Measurements from ENCODE around the gene ADAMTS2. TPM values are rescaled to one million over a fixed set of nuclear protein-coding genes. Genes with fewer than 3 reads are reported as not detected.

Gene ADAMTS2
- total RNA-seq, 1 experiment from 2014 or later: 1.7 TPM

- Histone ChIP-seq H3K36me3 (replicated peaks; ENCODE audit: control insufficient read depth, insufficient read depth, low read length) (no peaks in the 10 kb centered on the region), H3K27me3 (ENCODE audit: control insufficient read depth, insufficient read depth, low read length) (no peaks in the 10 kb centered on the region), H3K4me3 (ENCODE audit: insufficient read depth, low read depth, low read length) (no peak overlapping the region)
- peak; percentile 53 for DNase-seq
These were observed 87.0 kb downstream of the ADAMTS2 start for GRCh38 chr5:179258001-179258921.

- Histone ChIP-seq H3K36me3 (replicated peaks; ENCODE audit: control insufficient read depth, insufficient read depth, low read length) (no peaks in the 10 kb centered on the region), H3K27me3 (ENCODE audit: control insufficient read depth, insufficient read depth, low read length) (no peaks in the 10 kb centered on the region), H3K4me3 (ENCODE audit: insufficient read depth, low read depth, low read length) (no peak overlapping the region)
- peak; percentile 51 for DNase-seq
These were observed 88.0 kb downstream of the ADAMTS2 start for GRCh38 chr5:179257176-179257682.

DNA sequence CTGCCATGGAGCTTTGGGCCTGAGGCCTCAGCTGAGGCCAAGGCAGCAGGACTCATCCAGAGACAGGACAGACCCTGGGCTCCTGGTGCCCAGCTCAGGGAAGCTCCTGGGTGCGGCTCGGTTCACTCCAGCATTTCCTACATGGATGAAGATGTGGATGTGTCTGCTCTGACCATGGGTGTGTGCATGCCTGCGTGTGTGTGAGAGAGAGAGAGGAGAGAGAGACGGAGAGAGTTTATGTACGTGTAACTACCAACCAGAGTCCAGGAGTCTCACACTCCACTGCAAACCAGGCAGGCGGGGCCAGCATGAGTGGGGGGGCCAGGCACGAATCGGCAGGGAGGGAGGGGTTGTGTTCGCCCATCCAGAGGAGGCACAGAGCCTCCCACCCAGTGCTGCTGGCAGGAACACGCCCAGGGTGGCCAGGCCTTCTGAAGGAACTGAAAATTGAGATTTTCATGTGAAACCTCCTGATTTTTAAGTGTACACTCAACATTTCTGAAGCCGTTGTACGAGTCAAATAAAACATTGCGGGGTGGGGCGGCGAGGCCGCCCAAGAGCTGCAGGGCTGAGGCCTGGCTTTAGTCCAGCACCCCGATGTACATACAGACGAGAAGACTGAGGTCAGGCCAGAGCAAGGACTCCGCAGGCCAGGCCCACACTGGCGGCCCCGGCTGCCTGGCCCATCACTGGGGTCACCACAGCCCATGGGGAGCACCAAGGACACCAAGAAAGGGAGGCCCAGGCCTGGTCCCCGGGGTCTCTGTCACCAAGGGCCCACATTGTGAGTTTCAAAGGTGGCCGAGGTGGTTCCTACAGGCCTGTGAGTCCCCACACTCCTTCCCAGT, 88.7 kb downstream of the ADAMTS2 start:
- H3K4me3 ChIP-seq (ENCODE audit: insufficient read depth, low read depth, low read length): no peak overlapping the region
- no peaks in the 10 kb centered on the region for H3K27me3 ChIP-seq (ENCODE audit: control insufficient read depth, insufficient read depth, low read length)
- DNase-seq: peak; percentile 48
- no peaks in the 10 kb centered on the region for H3K36me3 ChIP-seq (replicated peaks; ENCODE audit: control insufficient read depth, insufficient read depth, low read length)

DNA sequence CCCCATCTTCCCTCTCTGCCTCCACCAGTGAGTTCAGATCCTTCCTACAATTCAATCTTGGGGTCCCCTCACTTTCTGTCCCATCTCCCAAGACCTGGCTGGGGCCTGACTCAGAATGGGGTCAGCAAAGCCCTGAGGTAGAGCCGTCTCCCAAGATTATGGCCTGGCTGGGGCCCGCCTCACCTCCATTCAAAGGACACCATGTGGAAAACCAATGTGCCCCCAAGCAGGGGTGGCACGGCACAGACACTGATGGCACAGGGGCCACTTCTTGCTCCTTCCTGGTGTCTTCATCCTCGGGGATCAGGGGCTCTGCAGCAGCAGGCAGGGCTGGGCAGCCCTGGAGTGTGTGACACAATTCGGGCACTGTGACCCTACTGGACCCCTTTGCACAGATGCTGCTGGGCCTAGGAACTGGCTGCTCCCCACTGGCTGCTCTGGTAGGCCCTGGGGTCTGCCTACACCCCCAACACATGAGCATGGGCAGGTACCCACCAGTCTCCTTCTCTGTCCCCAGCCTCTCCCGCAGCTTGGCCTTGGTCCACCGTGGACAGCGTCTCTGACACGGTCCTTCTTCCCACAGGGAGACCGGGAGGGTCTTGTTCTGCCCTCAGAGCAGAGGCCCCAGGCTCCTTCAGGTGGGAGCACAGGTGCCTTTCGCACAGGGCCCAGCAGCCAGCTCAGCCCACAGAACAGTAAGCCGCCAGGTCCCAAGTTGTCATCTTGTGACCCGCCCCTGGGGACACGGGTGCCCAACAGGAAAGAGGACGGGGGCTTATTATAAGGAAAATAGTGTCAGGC, 89.5 kb downstream of the ADAMTS2 start:
- Histone ChIP-seq H3K27me3 (ENCODE audit: control insufficient read depth, insufficient read depth, low read length) (no peaks in the 10 kb centered on the region), H3K36me3 (replicated peaks; ENCODE audit: control insufficient read depth, insufficient read depth, low read length) (no peaks in the 10 kb centered on the region), H3K4me3 (ENCODE audit: insufficient read depth, low read depth, low read length) (no peak overlapping the region)
- no peak for DNase-seq

- Histone ChIP-seq H3K27me3 (ENCODE audit: control insufficient read depth, insufficient read depth, low read length) (no peaks in the 10 kb centered on the region), H3K4me3 (ENCODE audit: insufficient read depth, low read depth, low read length) (no peak overlapping the region), H3K36me3 (replicated peaks; ENCODE audit: control insufficient read depth, insufficient read depth, low read length) (no peaks in the 10 kb centered on the region)
- DNase-seq: no peak
These were observed 90.5 kb downstream of the ADAMTS2 start for GRCh38 chr5:179254638-179255271.

DNA sequence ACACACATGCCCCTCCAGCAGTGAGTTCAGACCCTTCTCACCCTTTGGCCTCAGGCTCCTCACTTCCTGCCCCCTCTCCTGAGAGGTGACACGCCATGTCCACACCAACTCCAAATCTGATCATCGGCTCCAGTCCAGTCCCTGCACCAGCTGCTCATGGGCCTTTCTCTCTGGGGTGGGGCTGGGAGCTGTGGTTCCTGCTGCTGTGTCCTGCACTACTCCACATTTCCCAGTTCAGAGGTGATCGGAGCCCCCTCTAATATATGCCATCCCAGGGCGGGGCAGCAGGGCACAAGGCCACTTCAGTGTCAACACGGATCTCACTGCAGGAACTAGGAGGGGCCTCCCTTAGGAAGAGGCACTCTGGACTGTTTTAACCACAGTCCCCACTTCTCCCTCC, 91.5 kb downstream of the ADAMTS2 start:
- Histone ChIP-seq H3K4me3 (ENCODE audit: insufficient read depth, low read depth, low read length) (no peak overlapping the region), H3K36me3 (replicated peaks; ENCODE audit: control insufficient read depth, insufficient read depth, low read length) (no peaks in the 10 kb centered on the region), H3K27me3 (ENCODE audit: control insufficient read depth, insufficient read depth, low read length) (no peaks in the 10 kb centered on the region)
- no peak for DNase-seq

- H3K4me3 ChIP-seq (ENCODE audit: insufficient read depth, low read depth, low read length): no peak overlapping the region
- DNase-seq: no peak
- no peaks in the 10 kb centered on the region for H3K36me3 ChIP-seq (replicated peaks; ENCODE audit: control insufficient read depth, insufficient read depth, low read length)
- no peaks in the 10 kb centered on the region for H3K27me3 ChIP-seq (ENCODE audit: control insufficient read depth, insufficient read depth, low read length)
These were observed 93.8 kb downstream of the ADAMTS2 start for GRCh38 chr5:179251276-179251969.

DNA sequence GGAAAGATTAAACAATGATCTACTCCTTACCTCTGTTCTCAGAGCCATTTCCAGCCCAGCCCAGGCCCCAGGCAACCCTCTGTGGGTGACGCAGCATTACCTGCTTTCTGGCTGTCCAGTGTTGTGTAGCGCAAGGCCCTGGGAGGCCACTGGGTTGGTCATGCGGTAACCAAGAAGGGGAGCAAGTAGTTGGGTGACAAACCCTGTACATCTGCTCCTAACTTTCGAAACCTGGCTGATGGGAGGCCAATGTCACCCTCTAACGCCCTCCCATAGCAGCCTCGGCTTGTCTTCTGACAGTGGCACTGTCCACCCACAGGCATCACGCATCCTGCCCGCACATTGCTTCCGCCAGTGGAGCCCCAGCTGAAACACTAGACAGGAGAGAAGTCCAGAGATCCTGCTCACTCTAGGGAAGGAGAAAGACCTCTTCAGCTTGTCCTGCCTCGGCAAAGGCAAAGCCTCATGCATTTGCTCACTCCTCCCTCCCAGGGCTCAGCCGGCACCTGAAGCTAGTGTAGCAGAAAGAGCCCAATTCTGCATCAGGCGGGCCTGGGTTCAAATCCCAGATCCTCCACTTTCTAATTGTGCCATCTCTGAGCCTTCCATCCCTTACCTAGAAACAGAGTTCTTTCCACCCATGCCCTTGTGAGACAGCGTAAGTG, 94.6 kb downstream of the ADAMTS2 start:
- H3K36me3 ChIP-seq (replicated peaks; ENCODE audit: control insufficient read depth, insufficient read depth, low read length): no peaks in the 10 kb centered on the region
- no peak overlapping the region for H3K4me3 ChIP-seq (ENCODE audit: insufficient read depth, low read depth, low read length)
- H3K27me3 ChIP-seq (ENCODE audit: control insufficient read depth, insufficient read depth, low read length): no peaks in the 10 kb centered on the region
- no peak for DNase-seq

- Histone ChIP-seq H3K36me3 (replicated peaks; ENCODE audit: control insufficient read depth, insufficient read depth, low read length) (no peaks in the 10 kb centered on the region), H3K27me3 (ENCODE audit: control insufficient read depth, insufficient read depth, low read length) (no peaks in the 10 kb centered on the region), H3K4me3 (ENCODE audit: insufficient read depth, low read depth, low read length) (no peak overlapping the region)
- DNase-seq: peak; percentile 62
These were observed 99.0 kb downstream of the ADAMTS2 start for GRCh38 chr5:179246227-179246626.

DNA sequence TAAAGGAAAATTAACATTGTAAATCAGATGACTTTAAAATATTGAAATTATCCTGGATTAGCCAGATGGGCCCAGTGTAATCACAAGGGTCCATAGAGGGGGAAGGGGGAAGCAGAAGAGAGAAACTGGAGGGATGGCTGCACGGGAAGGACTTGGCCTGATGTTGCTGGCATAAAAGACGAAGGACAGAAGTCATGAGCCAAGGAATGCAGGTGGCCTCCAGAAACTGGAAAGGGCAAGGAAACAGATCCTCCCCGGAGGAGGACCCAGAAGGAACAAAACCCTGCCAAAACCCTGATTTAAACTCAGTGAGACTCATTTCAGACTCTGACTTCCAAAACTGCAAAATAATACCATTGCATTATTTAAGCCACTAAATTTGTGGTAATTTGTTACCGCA, 100.2 kb downstream of the ADAMTS2 start:
- no peak for DNase-seq
- no peaks in the 10 kb centered on the region for H3K36me3 ChIP-seq (replicated peaks; ENCODE audit: control insufficient read depth, insufficient read depth, low read length)
- no peaks in the 10 kb centered on the region for H3K27me3 ChIP-seq (ENCODE audit: control insufficient read depth, insufficient read depth, low read length)
- no peak overlapping the region for H3K4me3 ChIP-seq (ENCODE audit: insufficient read depth, low read depth, low read length)

DNA sequence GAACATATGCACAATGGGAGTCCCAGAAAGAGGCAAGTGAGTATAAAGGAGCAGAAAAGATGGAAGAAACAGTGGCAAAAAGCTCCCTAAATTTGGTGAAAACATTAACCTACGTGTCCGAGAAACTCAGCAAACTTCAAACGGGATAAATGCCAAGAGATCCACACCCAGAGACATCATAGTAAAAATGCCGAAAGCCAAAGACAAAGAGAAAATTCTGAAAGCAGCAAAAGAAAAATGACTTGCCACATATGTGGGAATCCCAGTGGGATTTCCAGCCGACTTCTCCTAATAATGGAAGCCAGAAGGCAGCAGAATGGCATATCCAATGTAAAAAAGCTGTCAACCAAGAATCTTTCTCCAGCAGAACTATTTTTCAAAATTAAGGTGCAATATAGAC, 101.2 kb downstream of the ADAMTS2 start:
- Histone ChIP-seq H3K4me3 (ENCODE audit: insufficient read depth, low read depth, low read length) (no peak overlapping the region), H3K36me3 (replicated peaks; ENCODE audit: control insufficient read depth, insufficient read depth, low read length) (no peaks in the 10 kb centered on the region), H3K27me3 (ENCODE audit: control insufficient read depth, insufficient read depth, low read length) (no peaks in the 10 kb centered on the region)
- no peak for DNase-seq

DNA sequence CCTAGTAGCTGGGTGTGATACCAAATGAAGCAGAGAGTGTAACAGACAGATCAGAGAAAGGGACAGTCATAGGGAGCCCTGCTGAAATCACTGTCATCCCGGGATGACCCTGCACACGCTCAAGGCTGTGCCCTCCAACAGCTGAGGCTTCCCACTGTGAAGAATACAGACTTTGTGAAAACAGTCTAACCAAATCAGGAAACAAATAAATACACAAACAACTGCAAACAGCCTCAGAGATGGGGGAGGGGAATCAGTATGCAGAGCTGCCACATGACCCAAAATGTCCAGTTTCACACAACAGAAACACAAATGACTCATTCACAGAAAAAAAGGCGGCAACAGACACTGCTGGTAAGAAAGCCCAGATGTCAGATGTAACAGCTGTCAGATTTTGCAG, 101.9 kb downstream of the ADAMTS2 start:
- Histone ChIP-seq H3K36me3 (replicated peaks; ENCODE audit: control insufficient read depth, insufficient read depth, low read length) (no peaks in the 10 kb centered on the region), H3K4me3 (ENCODE audit: insufficient read depth, low read depth, low read length) (no peak overlapping the region), H3K27me3 (ENCODE audit: control insufficient read depth, insufficient read depth, low read length) (no peaks in the 10 kb centered on the region)
- no peak for DNase-seq

- Histone ChIP-seq H3K27me3 (ENCODE audit: control insufficient read depth, insufficient read depth, low read length) (no peaks in the 10 kb centered on the region), H3K36me3 (replicated peaks; ENCODE audit: control insufficient read depth, insufficient read depth, low read length) (no peaks in the 10 kb centered on the region), H3K4me3 (ENCODE audit: insufficient read depth, low read depth, low read length) (no peak overlapping the region)
- peak; percentile 48 for DNase-seq
These were observed 102.6 kb downstream of the ADAMTS2 start for GRCh38 chr5:179242676-179243075.

Measured in H7 (cell line).